ENCODE measurements around the gene ORAI2.

The ORAI2 gene

GRCh38 chr7:102412548-102412947 is 20.8 kb upstream of the ORAI2 start:
- no peak overlapping the region for H3K4me3 ChIP-seq (ENCODE audit: low read length in 2 of 2)
- no peak overlapping the region for H3K27ac ChIP-seq (ENCODE audit: low read depth in 2 of 2, low read length in 2 of 2)
- peaks cover 0 to 3% of the 10 kb centered on the region in 2 donors for H3K4me1 ChIP-seq (ENCODE audit: control insufficient read depth in 2 of 2, insufficient read depth in 2 of 2, low read length in 2 of 2)
- H3K36me3 ChIP-seq (ENCODE audit: control insufficient read depth in 2 of 2, insufficient read depth in 2 of 2, low read length in 2 of 2): peaks cover 34 to 62% of the 10 kb centered on the region in 2 donors
- no peaks in the 10 kb centered on the region for H3K9me3 ChIP-seq (ENCODE audit: control insufficient read depth in 2 of 2, low read length in 2 of 2)
- no peaks in the 10 kb centered on the region for H3K27me3 ChIP-seq (ENCODE audit: control insufficient read depth in 2 of 2, insufficient read depth in 2 of 2, low read length in 2 of 2)
- no peak overlapping the region for H3K9ac ChIP-seq (ENCODE audit: low read depth in 1 of 2, low read length in 2 of 2)

- no peak overlapping the region for H3K4me3 ChIP-seq (ENCODE audit: low read length in 2 of 2)
- peaks cover 29 to 57% of the 10 kb centered on the region in 2 donors for H3K36me3 ChIP-seq (ENCODE audit: control insufficient read depth in 2 of 2, insufficient read depth in 2 of 2, low read length in 2 of 2)
- H3K9ac ChIP-seq (ENCODE audit: low read depth in 1 of 2, low read length in 2 of 2): no peak overlapping the region
- H3K27ac ChIP-seq (ENCODE audit: low read depth in 2 of 2, low read length in 2 of 2): no peak overlapping the region
- peaks cover 0 to 3% of the 10 kb centered on the region in 2 donors for H3K4me1 ChIP-seq (ENCODE audit: control insufficient read depth in 2 of 2, insufficient read depth in 2 of 2, low read length in 2 of 2)
- H3K9me3 ChIP-seq (ENCODE audit: control insufficient read depth in 2 of 2, low read length in 2 of 2): no peaks in the 10 kb centered on the region
- no peaks in the 10 kb centered on the region for H3K27me3 ChIP-seq (ENCODE audit: control insufficient read depth in 2 of 2, insufficient read depth in 2 of 2, low read length in 2 of 2)
These were observed 20.3 kb upstream of the ORAI2 start for GRCh38 chr7:102413091-102413490.

GRCh38 chr7:102413611-102414010 is 19.8 kb upstream of the ORAI2 start:
- Histone ChIP-seq H3K27ac (ENCODE audit: low read depth in 2 of 2, low read length in 2 of 2) (no peak overlapping the region), H3K4me3 (ENCODE audit: low read length in 2 of 2) (no peak overlapping the region), H3K4me1 (ENCODE audit: control insufficient read depth in 2 of 2, insufficient read depth in 2 of 2, low read length in 2 of 2) (peaks cover 0 to 3% of the 10 kb centered on the region in 2 donors), H3K9ac (ENCODE audit: low read depth in 1 of 2, low read length in 2 of 2) (no peak overlapping the region), H3K36me3 (ENCODE audit: control insufficient read depth in 2 of 2, insufficient read depth in 2 of 2, low read length in 2 of 2) (peaks cover 24 to 55% of the 10 kb centered on the region in 2 donors), H3K9me3 (ENCODE audit: control insufficient read depth in 2 of 2, low read length in 2 of 2) (no peaks in the 10 kb centered on the region), H3K27me3 (ENCODE audit: control insufficient read depth in 2 of 2, insufficient read depth in 2 of 2, low read length in 2 of 2) (no peaks in the 10 kb centered on the region)

- H3K27ac ChIP-seq (ENCODE audit: low read depth in 2 of 2, low read length in 2 of 2): peak overlapping the region; percentile 41 to 61
- H3K4me1 ChIP-seq (ENCODE audit: control insufficient read depth in 2 of 2, insufficient read depth in 2 of 2, low read length in 2 of 2): peaks cover 0 to 3% of the 10 kb centered on the region in 2 donors
- no peak overlapping the region for H3K9ac ChIP-seq (ENCODE audit: low read depth in 1 of 2, low read length in 2 of 2)
- no peaks in the 10 kb centered on the region for H3K27me3 ChIP-seq (ENCODE audit: control insufficient read depth in 2 of 2, insufficient read depth in 2 of 2, low read length in 2 of 2)
- H3K4me3 ChIP-seq (ENCODE audit: low read length in 2 of 2): peak overlapping the region in 1 of 2 donors; percentile 31
- no peaks in the 10 kb centered on the region for H3K9me3 ChIP-seq (ENCODE audit: control insufficient read depth in 2 of 2, low read length in 2 of 2)
- H3K36me3 ChIP-seq (ENCODE audit: control insufficient read depth in 2 of 2, insufficient read depth in 2 of 2, low read length in 2 of 2): peaks cover 17 to 38% of the 10 kb centered on the region in 2 donors
These were observed 17.6 kb upstream of the ORAI2 start for GRCh38 chr7:102415685-102416225.

GRCh38 chr7:102416406-102416805 is 17.0 kb upstream of the ORAI2 start:
- H3K27ac ChIP-seq (ENCODE audit: low read depth in 2 of 2, low read length in 2 of 2): peak overlapping the region in 1 of 2 donors; percentile 61
- peaks cover 0 to 3% of the 10 kb centered on the region in 2 donors for H3K4me1 ChIP-seq (ENCODE audit: control insufficient read depth in 2 of 2, insufficient read depth in 2 of 2, low read length in 2 of 2)

GRCh38 chr7:102417105-102417504 is 16.3 kb upstream of the ORAI2 start:
- Histone ChIP-seq H3K9ac (ENCODE audit: low read depth in 1 of 2, low read length in 2 of 2) (no peak overlapping the region), H3K36me3 (ENCODE audit: control insufficient read depth in 2 of 2, insufficient read depth in 2 of 2, low read length in 2 of 2) (peaks cover 17 to 37% of the 10 kb centered on the region in 2 donors), H3K9me3 (ENCODE audit: control insufficient read depth in 2 of 2, low read length in 2 of 2) (no peaks in the 10 kb centered on the region), H3K27ac (ENCODE audit: low read depth in 2 of 2, low read length in 2 of 2) (no peak overlapping the region), H3K27me3 (ENCODE audit: control insufficient read depth in 2 of 2, insufficient read depth in 2 of 2, low read length in 2 of 2) (no peaks in the 10 kb centered on the region), H3K4me3 (ENCODE audit: low read length in 2 of 2) (no peak overlapping the region), H3K4me1 (ENCODE audit: control insufficient read depth in 2 of 2, insufficient read depth in 2 of 2, low read length in 2 of 2) (peaks cover 0 to 3% of the 10 kb centered on the region in 2 donors)

More at GRCh38 chr7:102416406-102416805, 17.0 kb upstream of the ORAI2 start:
- Histone ChIP-seq H3K27me3 (ENCODE audit: control insufficient read depth in 2 of 2, insufficient read depth in 2 of 2, low read length in 2 of 2) (no peaks in the 10 kb centered on the region), H3K4me3 (ENCODE audit: low read length in 2 of 2) (no peak overlapping the region), H3K9ac (ENCODE audit: low read depth in 1 of 2, low read length in 2 of 2) (no peak overlapping the region), H3K36me3 (ENCODE audit: control insufficient read depth in 2 of 2, insufficient read depth in 2 of 2, low read length in 2 of 2) (peaks cover 17 to 34% of the 10 kb centered on the region in 2 donors), H3K9me3 (ENCODE audit: control insufficient read depth in 2 of 2, low read length in 2 of 2) (no peaks in the 10 kb centered on the region)

- Histone ChIP-seq H3K4me1 (ENCODE audit: control insufficient read depth in 2 of 2, insufficient read depth in 2 of 2, low read length in 2 of 2) (no peaks in the 10 kb centered on the region), H3K4me3 (ENCODE audit: low read length in 2 of 2) (no peak overlapping the region), H3K27me3 (ENCODE audit: control insufficient read depth in 2 of 2, insufficient read depth in 2 of 2, low read length in 2 of 2) (no peaks in the 10 kb centered on the region), H3K36me3 (ENCODE audit: control insufficient read depth in 2 of 2, insufficient read depth in 2 of 2, low read length in 2 of 2) (peaks cover 16 to 30% of the 10 kb centered on the region in 2 donors), H3K9me3 (ENCODE audit: control insufficient read depth in 2 of 2, low read length in 2 of 2) (no peaks in the 10 kb centered on the region), H3K27ac (ENCODE audit: low read depth in 2 of 2, low read length in 2 of 2) (no peak overlapping the region), H3K9ac (ENCODE audit: low read depth in 1 of 2, low read length in 2 of 2) (no peak overlapping the region)
These were observed 14.8 kb upstream of the ORAI2 start for GRCh38 chr7:102418592-102418991.

- no peak overlapping the region for H3K4me3 ChIP-seq (ENCODE audit: low read length in 2 of 2)
- no peak overlapping the region for H3K9ac ChIP-seq (ENCODE audit: low read depth in 1 of 2, low read length in 2 of 2)
- no peak overlapping the region for H3K27ac ChIP-seq (ENCODE audit: low read depth in 2 of 2, low read length in 2 of 2)
- H3K36me3 ChIP-seq (ENCODE audit: control insufficient read depth in 2 of 2, insufficient read depth in 2 of 2, low read length in 2 of 2): peaks cover 20 to 25% of the 10 kb centered on the region in 2 donors
- no peaks in the 10 kb centered on the region for H3K9me3 ChIP-seq (ENCODE audit: control insufficient read depth in 2 of 2, low read length in 2 of 2)
- H3K4me1 ChIP-seq (ENCODE audit: control insufficient read depth in 2 of 2, insufficient read depth in 2 of 2, low read length in 2 of 2): peaks cover 2 to 13% of the 10 kb centered on the region in 2 donors
- no peaks in the 10 kb centered on the region for H3K27me3 ChIP-seq (ENCODE audit: control insufficient read depth in 2 of 2, insufficient read depth in 2 of 2, low read length in 2 of 2)
These were observed 11.6 kb upstream of the ORAI2 start for GRCh38 chr7:102421706-102422240.

- Histone ChIP-seq H3K27ac (ENCODE audit: low read depth in 2 of 2, low read length in 2 of 2) (peak overlapping the region; percentile 37 to 94), H3K27me3 (ENCODE audit: control insufficient read depth in 2 of 2, insufficient read depth in 2 of 2, low read length in 2 of 2) (no peaks in the 10 kb centered on the region), H3K4me3 (ENCODE audit: low read length in 2 of 2) (no peak overlapping the region), H3K36me3 (ENCODE audit: control insufficient read depth in 2 of 2, insufficient read depth in 2 of 2, low read length in 2 of 2) (peaks cover 16 to 21% of the 10 kb centered on the region in 2 donors), H3K4me1 (ENCODE audit: control insufficient read depth in 2 of 2, insufficient read depth in 2 of 2, low read length in 2 of 2) (peaks cover 5 to 17% of the 10 kb centered on the region in 2 donors), H3K9ac (ENCODE audit: low read depth in 1 of 2, low read length in 2 of 2) (no peak overlapping the region), H3K9me3 (ENCODE audit: control insufficient read depth in 2 of 2, low read length in 2 of 2) (no peaks in the 10 kb centered on the region)
These were observed 9.2 kb upstream of the ORAI2 start for GRCh38 chr7:102424129-102424551.

GRCh38 chr7:102424787-102425218 is 8.6 kb upstream of the ORAI2 start:
- peaks cover 5 to 17% of the 10 kb centered on the region in 2 donors for H3K4me1 ChIP-seq (ENCODE audit: control insufficient read depth in 2 of 2, insufficient read depth in 2 of 2, low read length in 2 of 2)
- no peak overlapping the region for H3K9ac ChIP-seq (ENCODE audit: low read depth in 1 of 2, low read length in 2 of 2)
- H3K4me3 ChIP-seq (ENCODE audit: low read length in 2 of 2): peak overlapping the region in 1 of 2 donors; percentile 54
- H3K36me3 ChIP-seq (ENCODE audit: control insufficient read depth in 2 of 2, insufficient read depth in 2 of 2, low read length in 2 of 2): peaks cover 14 to 21% of the 10 kb centered on the region in 2 donors
- no peaks in the 10 kb centered on the region for H3K9me3 ChIP-seq (ENCODE audit: control insufficient read depth in 2 of 2, low read length in 2 of 2)
- no peaks in the 10 kb centered on the region for H3K27me3 ChIP-seq (ENCODE audit: control insufficient read depth in 2 of 2, insufficient read depth in 2 of 2, low read length in 2 of 2)
- H3K27ac ChIP-seq (ENCODE audit: low read depth in 2 of 2, low read length in 2 of 2): peak overlapping the region; percentile 37 to 94

Data from mucosa of rectum (tissue), 2 donors.